A549 (cell line): ENCODE data around the gene CLDN11. TPM values are rescaled to one million over a fixed set of nuclear protein-coding genes. Genes with fewer than 3 reads are reported as not detected.
A peak's percentile ranks its signal among the peaks of the same experiment; 100 is the strongest.

ENCODE experiments used
- ATAC-seq, 2 experiments: fragments of 200-7000 bp in 1 of 2; fragments of >200 bp in 1 of 2; cut with Nextera tagmentation in 1 of 2; cut with Tn5 transposase in 1 of 2; 3 replicates each; pipeline versions ENCODE4 v1.8.0 to v1.9.1; 2018 to 2020; ENCODE audit warnings: mild to moderate bottlenecking in 1 of 2, moderate library complexity in 1 of 2
- CTCF ChIA-PET: fragments of 300-600 bp; sonication (Branson Sonifier 250); formaldehyde crosslinking; extraction: SDS; loops from one replicate; lab custom pipeline; 2021; ENCODE audit warnings: antibody characterized with exemption, inconsistent platforms; lab: Yijun Ruan, JAX
- POLR2A ChIA-PET: fragments of 350-600 bp; formaldehyde crosslinking; extraction: SDS; loops from one replicate; lab custom pipeline; 2021; ENCODE audit warnings: antibody characterized with exemption, inconsistent platforms; lab: Yijun Ruan, JAX
- DNase-seq, 2 experiments: peaks; one replicate each; pipeline versions ENCODE4 v3.0.0 to v3.0.0-alpha.2; 2011 to 2016; ENCODE audit warnings: low read depth in 1 of 2, low spot score in 1 of 2
- FAIRE-seq: peaks from 2 replicates; lab custom pipeline; 2011; peaks lifted over from hg19 to GRCh38; lab: Jason Lieb, UNC
- H3K27ac ChIP-seq, 2 experiments: fragments of >200 bp; sonication (Bioruptor Twin); formaldehyde crosslinking; 3 replicates each; pipeline ENCODE4 v1.5.1; 2016 to 2017
- H3K4me1 ChIP-seq: fragments of >200 bp; sonication (Bioruptor Twin); formaldehyde crosslinking; 3 replicates; pipeline ENCODE4 v1.6.1; 2016
- H3K4me2 ChIP-seq: fragments of >200 bp; sonication (Bioruptor Twin); formaldehyde crosslinking; 3 replicates; pipeline ENCODE4 v1.6.1; 2016
- H3K4me3 ChIP-seq: fragments of >200 bp; sonication (Bioruptor Twin); formaldehyde crosslinking; 3 replicates; pipeline ENCODE4 v1.5.1; 2016
- H3K9me3 ChIP-seq: fragments of >200 bp; sonication (Bioruptor Twin); formaldehyde crosslinking; 3 replicates; pipeline ENCODE4 v1.6.1; 2016
- BCL3 ChIP-seq: fragments of >200 bp; sonication (Bioruptor Twin); formaldehyde crosslinking; IDR thresholded peaks from 3 replicates; pipeline ENCODE4 v1.6.1; 2016
- BHLHE40 ChIP-seq: IDR thresholded peaks from 2 replicates; pipeline ENCODE4 v1.6.1; 2012; ENCODE audit warnings: low read depth, low read length, inconsistent platforms
- CEBPB ChIP-seq, 2 experiments: fragments of >200 bp in 1 of 2; sonication (Bioruptor Twin) in 1 of 2; formaldehyde crosslinking in 1 of 2; IDR thresholded peaks; 2 replicates each; pipeline ENCODE4 v1.6.1; 2012 to 2016
- CTCF ChIP-seq: fragments of >200 bp; sonication (Bioruptor Twin); formaldehyde crosslinking; IDR thresholded peaks from 3 replicates; pipeline ENCODE4 v1.5.1; 2016
- EHMT2 ChIP-seq: fragments of 200-600 bp; sonication (generic); IDR thresholded peaks from 2 replicates; pipeline ENCODE4 v1.6.1; 2016; ENCODE audit warnings: antibody characterized with exemption, low read depth, mild to moderate bottlenecking, moderate library complexity
- FOSL2 ChIP-seq, 2 experiments: fragments of 450-650 bp in 1 of 2; fragments of >200 bp in 1 of 2; sonication (Bioruptor Twin) in 1 of 2; formaldehyde crosslinking; IDR thresholded peaks; 2 replicates each; pipeline versions ENCODE4 v1.5.0 to v1.6.1; 2016 to 2020; ENCODE audit warnings: mild to moderate bottlenecking in 1 of 2, moderate library complexity in 1 of 2
- GATA3 ChIP-seq: IDR thresholded peaks from 2 replicates; pipeline ENCODE4 v1.6.1; 2012; ENCODE audit warnings: borderline replicate concordance
- HEYL ChIP-seq: fragments of 250-450 bp; sonication (Bioruptor Pico); IDR thresholded peaks from 2 replicates; pipeline ENCODE4 v1.8.0; 2021; ENCODE audit warnings: mild to moderate bottlenecking, moderate library complexity
- HOXB5 ChIP-seq: fragments of 250-450 bp; sonication (Bioruptor Pico); IDR thresholded peaks from 2 replicates; pipeline ENCODE4 v1.5.0; 2020; ENCODE audit warnings: mild to moderate bottlenecking, moderate library complexity
- JUNB ChIP-seq: fragments of >200 bp; sonication (Bioruptor Twin); formaldehyde crosslinking; IDR thresholded peaks from 2 replicates; pipeline ENCODE4 v1.6.1; 2016
- KDM5A ChIP-seq: fragments of 200-600 bp; sonication (generic); IDR thresholded peaks from 2 replicates; pipeline ENCODE4 v1.6.1; 2016; ENCODE audit warnings: antibody characterized with exemption, mild to moderate bottlenecking
- MYC ChIP-seq: IDR thresholded peaks from 2 replicates; pipeline ENCODE4 v1.6.1; 2012; ENCODE audit warnings: mild to moderate bottlenecking, inconsistent platforms, low read length, improper control_type of control experiment, borderline replicate concordance
- POLR2A ChIP-seq: IDR thresholded peaks from 2 replicates; pipeline ENCODE4 v1.6.1; 2012; ENCODE audit warnings: mild to moderate bottlenecking, low read length
- RCOR1 ChIP-seq: fragments of 150-350 bp; IDR thresholded peaks from 2 replicates; pipeline ENCODE4 v1.6.1; 2014; ENCODE audit warnings: antibody characterized with exemption, low read length, low read depth
- RFX5 ChIP-seq: fragments of 450-650 bp; IDR thresholded peaks from 2 replicates; pipeline ENCODE4 v1.7.1; 2014; ENCODE audit warnings: antibody characterized with exemption, mild to moderate bottlenecking, moderate library complexity
- ZC3H11A ChIP-seq: fragments of 450-650 bp; IDR thresholded peaks from 2 replicates; pipeline ENCODE4 v1.6.1; 2014; ENCODE audit warnings: antibody characterized with exemption, mild to moderate bottlenecking
- ZFP36 ChIP-seq: fragments of 450-650 bp; IDR thresholded peaks from 2 replicates; pipeline ENCODE4 v1.6.1; 2014; ENCODE audit warnings: borderline replicate concordance; ENCODE audit not compliant: partially characterized antibody
- ZSCAN20 ChIP-seq: fragments of 250-450 bp; sonication (Bioruptor Pico); IDR thresholded peaks from 2 replicates; pipeline ENCODE4 v1.8.0; 2022; ENCODE audit warnings: mild to moderate bottlenecking, moderate library complexity
- WGBS: methylation state at CpG from one replicate; pipeline ENCODE4 v1.1.6; 2017; ENCODE audit errors: missing lambda C conversion rate; 5-methylcytosine and 5-hydroxymethylcytosine counted together
- polyA plus RNA-seq, 4 experiments: library from polyadenylated mRNA; depleted of rRNA in 3 of 4; stranded (reverse); fragments of >200 nt; fragmentation: RNase III in 1 of 4; extraction: RNeasy Plus Mini Kit Qiagen cat#74134 plus additional on column Dnase treatment in 1 of 4; gene quantifications; 2 replicates in 3 of 4; 3 replicates in 1 of 4; pipeline ENCODE4 v1.2.3, GENCODE V29; 2011 to 2017

Gene CLDN11
- polyA plus RNA-seq, 2 of the 4 experiments (the other 2 are of a cell fraction) = 0.44 to 0.56 TPM

- no peak for DNase-seq
- H3K4me2 ChIP-seq = no peak overlapping the region
- POLR2A ChIA-PET = interaction anchor here (0.6 kb wide), 1 partner anchor 111 kb away, joined by 3 read pairs; no protein-coding TSS in a partner anchor
- H3K4me3 ChIP-seq = no peak overlapping the region
- H3K4me1 ChIP-seq = peaks cover 48% of the 10 kb centered on the region
- CTCF ChIA-PET = interaction anchor here (1.3 to 1.4 kb wide), 2 partner anchors 53 to 298 kb away, joined by 3 to 7 read pairs; no protein-coding TSS in a partner anchor
- FAIRE-seq = no peak
- no peak overlapping the region; a peak in 1 of 6 replicates for H3K27ac ChIP-seq
- H3K9me3 ChIP-seq = no peaks in the 10 kb centered on the region
- no peak for ATAC-seq
- WGBS = 92% methylated on average over 14 of the region's 14 CpGs
- TF ChIP-seq HEYL (CRISPR knock-in tag) (no peak), RCOR1 (no peak), JUNB (no peak), BCL3 (no peak), ZSCAN20 (CRISPR knock-in tag) (no peak), HOXB5 (no peak)
These were observed 48.3 kb downstream of the CLDN11 start for GRCh38 chr3:170467007-170467406.

- no peak for DNase-seq
- CTCF ChIA-PET = no interaction called here
- no peak for TF ChIP-seq KDM5A
- TF ChIP-seq BCL3 = no peak
- no peak for TF ChIP-seq BHLHE40
- TF ChIP-seq RCOR1 = no peak
- TF ChIP-seq HEYL (CRISPR knock-in tag) = no peak
- no peak for TF ChIP-seq CEBPB (IDR thresholded peaks at IDR 0.05)
- TF ChIP-seq CTCF = no peak
- no peak for TF ChIP-seq ZFP36
- no peak for TF ChIP-seq EHMT2
- TF ChIP-seq ZC3H11A = no peak
- ATAC-seq = no peak
- Histone ChIP-seq H3K9me3 (no peaks in the 10 kb centered on the region), H3K4me2 (no peak overlapping the region), H3K4me3 (no peak overlapping the region), H3K27ac (no peak overlapping the region), H3K4me1 (peaks cover 48% of the 10 kb centered on the region)
- 74% methylated on average over 7 of the region's 7 CpGs for WGBS
- FAIRE-seq = no peak
- POLR2A ChIA-PET = interaction anchor here (0.6 kb wide), 1 partner anchor 110 kb away, joined by 3 read pairs; no protein-coding TSS in a partner anchor
These were observed 49.0 kb downstream of the CLDN11 start for GRCh38 chr3:170467571-170468147.

GRCh38 chr3:170469151-170470062, 50.7 kb downstream of the CLDN11 start:
- no peak for FAIRE-seq
- TF ChIP-seq MYC (no peak), GATA3 (peak; percentile 73), JUNB (peak; percentile 71), POLR2A (no peak), RFX5 (no peak), FOSL2 (IDR thresholded peaks at IDR 0.05) (0 out of 2 replicates have a peak, but pooled peaks have one; percentile 29), FOSL2 (CRISPR knock-in tag; IDR thresholded peaks at IDR 0.05) (peak; percentile 42; the same call in 1 of the 2 replicates)
- Histone ChIP-seq H3K4me2 (peak overlapping the region; percentile 65), H3K4me3 (no peak overlapping the region), H3K4me1 (peaks cover 48% of the 10 kb centered on the region), H3K9me3 (no peaks in the 10 kb centered on the region), H3K27ac (peak overlapping the region; percentile 29 to 52; a peak in 5 of 6 replicates)
- 8% methylated on average over 5 of the region's 5 CpGs for WGBS
- POLR2A ChIA-PET = no interaction called here
- peak in 1 of 2 experiments; percentile 33 for DNase-seq
- peak; percentile 48 to 64; a peak in 5 of 6 replicates for ATAC-seq
- CTCF ChIA-PET = interaction anchor here (0.6 kb wide), 1 partner anchor 261 kb away, joined by 3 read pairs; no protein-coding TSS in a partner anchor
